Transverse colon (tissue), 4 donors: ENCODE data around the gene TWSG1. TPM values are rescaled to one million over a fixed set of nuclear protein-coding genes. Genes with fewer than 3 reads are reported as not detected.

Source experiments
- DNase-seq: peaks from one replicate; pipeline ENCODE4 v3.0.0-alpha.2; 2019
- H3K27ac ChIP-seq, 4 donors: fragments of 200-600 bp; sonication (generic); 2 replicates each; pipeline ENCODE4 v1.5.1; 2016 to 2018; ENCODE audit warnings: inconsistent platforms in 4 of 4
- H3K27me3 ChIP-seq: fragments of 200-600 bp; sonication (generic); 2 replicates; pipeline ENCODE4 v1.5.1; 2017; ENCODE audit warnings: inconsistent platforms
- H3K36me3 ChIP-seq, 4 donors: fragments of 200-600 bp; sonication (generic); 2 replicates each; pipeline ENCODE4 v1.5.1; 2017 to 2019; ENCODE audit warnings: inconsistent platforms in 4 of 4
- H3K4me1 ChIP-seq, 4 donors: fragments of 200-600 bp; sonication (generic); 2 replicates each; pipeline ENCODE4 v1.5.1; 2017 to 2020; ENCODE audit warnings: inconsistent platforms in 4 of 4
- H3K4me3 ChIP-seq, 4 donors: fragments of 200-600 bp; sonication (generic); 1 replicate in 1 of 4; 2 replicates in 3 of 4; pipeline versions ENCODE4 v1.5.1 to v1.6.1; 2017 to 2019; ENCODE audit warnings: inconsistent platforms in 4 of 4
- H3K9me3 ChIP-seq, 2 donors: fragments of 200-600 bp; sonication (generic); 2 replicates each; pipeline ENCODE4 v1.5.1; 2017 to 2019; ENCODE audit warnings: inconsistent platforms in 2 of 2
- CTCF ChIP-seq, 5 experiments: fragments of 200-600 bp in 3 of 5; fragments of 450-650 bp in 2 of 5; sonication (generic) in 3 of 5; IDR thresholded peaks; 1 replicate in 2 of 5; 2 replicates in 3 of 5; pipeline ENCODE4 v1.5.1; 2016 to 2017; ENCODE audit warnings: antibody characterized with exemption in 5 of 5, inconsistent platforms in 3 of 5, mild to moderate bottlenecking in 2 of 5, moderate library complexity in 1 of 5
- EP300 ChIP-seq: sonication (generic); formaldehyde crosslinking; IDR thresholded peaks from one replicate; pipeline ENCODE4 v1.6.1; 2017; ENCODE audit warnings: antibody characterized with exemption, low read depth
- POLR2A ChIP-seq: fragments of 450-650 bp; IDR thresholded peaks from one replicate; pipeline ENCODE4 v1.6.1; 2016; ENCODE audit warnings: antibody characterized with exemption, mild to moderate bottlenecking, moderate library complexity
- POLR2AphosphoS5 ChIP-seq, 3 donors: sonication (generic); formaldehyde crosslinking; IDR thresholded peaks; one replicate each; pipeline ENCODE4 v1.6.1; 2016; ENCODE audit warnings: antibody characterized with exemption in 3 of 3
- WGBS, 2 donors: methylation state at CpG; one replicate each; pipeline ENCODE4 v1.1.5; 2018; ENCODE audit warnings: low coverage in 1 of 2; 5-methylcytosine and 5-hydroxymethylcytosine counted together
- in situ Hi-C, 4 donors: fragments of 200-750 bp; cut with MboI; loops; one replicate each; pipeline versions ENCODE4 v1.15.0 to v1.15.1; 2017; ENCODE audit warnings: low sequenced_read_pairs in 3 of 4, low pct_ligation_motif_present in 1 of 4, low pct_unique_long_range_greater_than_20kb in 1 of 4
- intact Hi-C: fragments of 100-400 bp; cut with DNase I; formaldehyde crosslinking; loops from one replicate; pipeline ENCODE4 v1.15.1; 2023; ENCODE audit warnings: low total_unique reads
- total RNA-seq, 4 donors: library from RNA; depleted of rRNA; stranded (reverse); fragments of >200 nt; gene quantifications; one replicate each; pipeline ENCODE4 v1.1.0, GENCODE V29; 2016

Gene TWSG1
- total RNA-seq, 4 donors from 2014 or later: 5.6 to 29.5 (median 26.5) TPM

DNA sequence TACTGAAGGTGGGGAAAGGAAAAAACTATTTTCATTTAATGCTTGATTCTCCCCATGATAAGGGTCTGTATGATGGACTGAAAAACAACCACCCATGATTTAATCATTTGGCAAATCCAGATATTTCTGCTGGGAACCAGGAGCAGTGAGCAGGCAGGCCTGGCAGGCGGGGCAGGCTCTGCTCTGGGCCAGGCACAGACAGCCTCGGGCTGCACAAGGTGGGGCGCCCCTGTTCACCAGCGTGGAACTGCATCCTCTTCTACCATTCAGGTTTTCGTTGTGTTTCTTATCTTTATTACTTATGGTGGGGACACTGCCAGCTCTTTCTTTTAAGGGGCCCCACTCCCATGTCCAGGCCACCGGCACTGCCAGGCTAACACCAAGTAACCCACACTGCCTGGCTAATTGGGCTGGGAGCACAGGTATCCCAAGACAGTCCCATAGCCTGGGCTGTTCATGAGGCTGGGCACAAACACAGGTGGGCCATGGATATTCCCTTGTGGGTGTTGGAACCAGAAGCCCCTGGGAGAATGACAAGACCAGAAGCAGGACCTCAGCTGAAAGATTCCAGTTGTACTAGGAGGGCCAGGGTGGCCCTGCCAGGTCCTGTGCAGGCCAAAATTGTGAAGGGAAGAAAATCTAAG, 83.6 kb downstream of the TWSG1 start:
- H3K27me3 ChIP-seq: no peaks in the 10 kb centered on the region
- no peak overlapping the region for H3K4me3 ChIP-seq
- TF ChIP-seq POLR2AphosphoS5 (IDR thresholded peaks at IDR 0.05) (no peak), POLR2A (no peak), EP300 (no peak), CTCF (IDR thresholded peaks at IDR 0.05) (no peak)
- H3K9me3 ChIP-seq: no peaks in the 10 kb centered on the region
- no peaks in the 10 kb centered on the region for H3K36me3 ChIP-seq
- in situ Hi-C loops: no loop called here
- WGBS, 2 donors: 47% methylated on average over 6 of the region's 6 CpGs; no CpG with 5 or more reads in 1 of the 2 donors
- H3K27ac ChIP-seq: no peak overlapping the region
- DNase-seq: no peak
- intact Hi-C loops: no loop called here
- peaks cover 0 to 12% (median 8%) of the 10 kb centered on the region in 4 donors for H3K4me1 ChIP-seq

GRCh38 chr18:9419956-9420631, 85.5 kb downstream of the TWSG1 start:
- H3K4me1 ChIP-seq: peaks cover 4 to 12% (median 8%) of the 10 kb centered on the region in 4 donors
- no peak for TF ChIP-seq POLR2AphosphoS5 (IDR thresholded peaks at IDR 0.05)
- no peak for TF ChIP-seq EP300
- no peak for TF ChIP-seq POLR2A
- TF ChIP-seq CTCF (IDR thresholded peaks at IDR 0.05): no peak
- in situ Hi-C loops (no loop called here), intact Hi-C loops (no loop called here)
- no peaks in the 10 kb centered on the region for H3K9me3 ChIP-seq
- H3K27ac ChIP-seq: no peak overlapping the region
- no peaks in the 10 kb centered on the region for H3K36me3 ChIP-seq
- H3K4me3 ChIP-seq: no peak overlapping the region
- no peaks in the 10 kb centered on the region for H3K27me3 ChIP-seq
- no peak for DNase-seq
- WGBS, 2 donors: 70 to 74% methylated on average over 2 to 5 of the region's 5 CpGs

DNA sequence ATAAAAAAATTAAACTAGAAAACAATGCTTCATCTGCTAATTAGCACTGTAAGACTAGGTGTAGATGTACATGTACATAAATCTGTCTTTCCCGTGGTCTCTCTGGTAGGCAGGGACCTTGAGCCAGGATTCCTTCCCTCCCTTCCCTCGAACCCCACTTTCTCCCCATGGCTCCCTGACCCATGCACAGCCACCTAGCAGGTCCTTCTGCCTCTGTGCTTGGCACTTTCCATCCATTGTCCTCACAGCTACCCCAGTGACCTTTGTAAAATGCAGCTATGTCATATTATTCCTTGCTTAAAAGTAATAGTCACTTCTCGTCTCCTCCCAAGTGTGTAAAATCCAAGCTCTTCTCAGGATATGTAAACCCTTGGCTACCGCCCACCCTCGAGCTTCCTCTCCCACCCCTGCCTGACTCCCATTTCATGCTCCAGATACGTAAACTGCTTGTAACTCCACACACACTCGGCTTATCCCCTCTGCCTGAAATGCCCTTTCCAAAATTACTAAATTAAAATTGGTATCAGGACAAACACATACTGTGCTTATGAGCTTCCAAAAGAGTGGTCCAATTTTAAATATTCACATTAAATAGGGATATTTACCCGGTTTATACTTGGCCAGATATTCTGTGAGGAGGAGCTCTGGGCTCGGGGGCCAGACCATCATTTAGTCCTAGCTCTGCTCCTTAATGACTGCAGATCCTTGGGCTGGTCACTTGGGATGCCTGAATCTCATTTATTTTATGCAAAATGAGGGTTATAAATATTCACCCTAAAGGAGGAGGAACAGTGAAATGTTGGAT, 86.7 kb downstream of the TWSG1 start:
- H3K9me3 ChIP-seq: no peaks in the 10 kb centered on the region
- in situ Hi-C loops: no loop called here
- no peaks in the 10 kb centered on the region for H3K36me3 ChIP-seq
- H3K4me1 ChIP-seq: peaks cover 4 to 12% (median 8%) of the 10 kb centered on the region in 4 donors
- intact Hi-C loops: no loop called here
- WGBS, 2 donors: 78 to 86% methylated on average over 8 to 9 of the region's 9 CpGs
- no peak overlapping the region for H3K4me3 ChIP-seq
- TF ChIP-seq POLR2AphosphoS5 (IDR thresholded peaks at IDR 0.05): no peak
- TF ChIP-seq CTCF (IDR thresholded peaks at IDR 0.05): no peak
- TF ChIP-seq EP300: no peak
- no peak for TF ChIP-seq POLR2A
- no peak for DNase-seq
- no peak overlapping the region for H3K27ac ChIP-seq
- H3K27me3 ChIP-seq: no peaks in the 10 kb centered on the region

DNA sequence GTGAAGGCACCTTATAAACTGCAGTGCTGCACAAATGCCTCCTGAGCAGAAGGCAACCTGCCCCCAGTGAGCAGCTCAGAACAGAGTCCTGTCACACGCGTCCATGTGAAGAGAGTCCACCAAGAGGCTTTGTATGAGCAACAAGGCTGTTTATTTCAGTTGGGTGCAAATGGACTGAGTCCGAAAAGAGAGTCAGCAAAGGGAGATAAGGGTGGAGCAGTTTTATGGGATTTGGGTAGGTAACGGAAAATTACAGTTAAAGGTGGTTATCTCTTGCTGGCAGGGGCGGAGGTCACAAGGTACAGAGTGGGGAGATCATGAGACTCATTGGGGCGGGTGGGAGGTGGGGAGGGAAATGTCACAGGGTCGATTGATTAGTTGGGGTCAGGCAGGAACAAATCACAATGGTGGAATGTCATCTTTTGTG, 87.3 kb downstream of the TWSG1 start:
- no peak for DNase-seq
- H3K9me3 ChIP-seq: no peaks in the 10 kb centered on the region
- no peak overlapping the region for H3K4me3 ChIP-seq
- H3K27me3 ChIP-seq: no peaks in the 10 kb centered on the region
- no peaks in the 10 kb centered on the region for H3K36me3 ChIP-seq
- intact Hi-C loops (no loop called here), in situ Hi-C loops (no loop called here)
- H3K4me1 ChIP-seq: peaks cover 4 to 12% (median 7%) of the 10 kb centered on the region in 4 donors
- TF ChIP-seq POLR2AphosphoS5 (IDR thresholded peaks at IDR 0.05) (no peak), POLR2A (no peak), CTCF (IDR thresholded peaks at IDR 0.05) (no peak), EP300 (no peak)
- no peak overlapping the region for H3K27ac ChIP-seq
- 81 to 90% methylated on average over 6 to 7 of the region's 7 CpGs for WGBS, 2 donors
